Left kidney (tissue), 2 donors: ENCODE measurements around the gene GM2A. TPM values are rescaled to one million over a fixed set of nuclear protein-coding genes. Genes with fewer than 3 reads are reported as not detected.
"Not testable (repeated sequence)": the region's sequence is repeated elsewhere in the genome, so short reads cannot be mapped to it uniquely, and the experiment has no call there.

ENCODE experiments used
- DNase-seq: peaks from one replicate; pipeline ENCODE4 v3.0.0-alpha.2; 2013
- polyA plus RNA-seq: library from polyadenylated mRNA; unstranded; fragments of 120-200 nt; gene quantifications from one replicate; pipeline ENCODE4 v1.2.1, GENCODE V29; 2013; ENCODE audit not compliant: insufficient read length

GM2A gene
- polyA plus RNA-seq, 1 donor = 28.2 TPM

DNA sequence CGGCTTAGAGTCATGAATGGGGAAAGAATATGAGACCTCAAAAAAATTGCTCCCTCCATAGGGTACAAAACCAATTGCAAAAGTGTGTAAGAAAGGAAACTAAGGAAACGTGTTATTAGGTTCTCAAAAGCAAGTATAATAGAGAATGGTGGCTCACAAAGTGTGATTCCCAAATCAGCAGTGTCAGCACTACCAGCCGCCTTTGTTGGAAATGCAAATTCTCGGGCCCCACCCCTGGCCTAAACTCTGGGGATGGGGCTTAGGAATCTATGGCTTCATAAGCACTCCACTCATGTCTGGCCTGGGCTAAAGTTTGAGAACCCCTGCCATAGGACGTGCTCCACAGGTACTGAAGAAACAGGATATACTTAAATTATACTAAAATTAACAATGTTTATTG lies 27.5 kb upstream of the GM2A start:
- DNase-seq = no peak

DNA sequence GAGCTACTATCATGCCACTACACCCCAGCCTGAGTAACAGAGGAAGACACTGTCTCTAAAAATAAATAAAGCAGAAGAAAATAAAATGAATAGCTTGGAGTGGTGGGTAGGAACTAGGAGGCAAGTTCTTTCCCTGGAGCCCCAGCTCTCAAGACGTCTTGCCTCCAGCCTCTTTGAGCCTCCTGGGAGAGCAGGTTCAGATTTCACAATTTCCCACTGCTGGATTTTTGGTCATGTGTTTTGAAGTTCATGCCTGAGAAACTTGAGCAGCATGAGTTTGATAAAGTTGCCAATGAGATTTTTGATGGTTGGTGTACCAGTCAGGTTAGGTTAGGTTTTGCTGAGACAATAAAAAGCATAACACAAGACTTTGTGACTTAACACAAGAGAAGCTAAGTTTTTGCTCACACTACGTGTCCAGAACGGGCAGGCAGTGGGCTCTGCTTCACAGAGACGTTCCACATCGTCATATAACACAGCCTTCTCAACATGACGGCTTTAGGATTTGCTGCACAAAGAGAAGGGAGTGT lies 25.0 kb upstream of the GM2A start:
- DNase-seq = no peak

DNA sequence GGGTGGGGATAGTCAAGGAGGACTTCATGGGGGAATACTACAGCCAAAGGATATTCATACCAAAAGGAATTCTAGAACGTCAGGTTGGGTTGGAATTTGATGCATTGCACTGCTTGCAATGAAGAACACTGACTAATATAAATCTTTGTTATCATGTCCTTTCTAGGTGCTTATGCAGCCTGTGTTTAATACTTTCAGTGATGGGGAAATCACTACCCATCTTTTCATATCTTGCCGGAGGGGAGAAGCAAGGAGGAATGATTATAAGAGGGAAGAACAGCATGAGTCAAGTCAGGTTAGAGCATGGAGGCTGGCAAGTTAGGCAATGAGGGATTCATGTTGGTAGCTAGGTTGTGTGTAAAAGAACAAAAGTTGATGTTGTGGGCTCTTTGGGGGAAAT lies 24.0 kb upstream of the GM2A start:
- no peak for DNase-seq

DNA sequence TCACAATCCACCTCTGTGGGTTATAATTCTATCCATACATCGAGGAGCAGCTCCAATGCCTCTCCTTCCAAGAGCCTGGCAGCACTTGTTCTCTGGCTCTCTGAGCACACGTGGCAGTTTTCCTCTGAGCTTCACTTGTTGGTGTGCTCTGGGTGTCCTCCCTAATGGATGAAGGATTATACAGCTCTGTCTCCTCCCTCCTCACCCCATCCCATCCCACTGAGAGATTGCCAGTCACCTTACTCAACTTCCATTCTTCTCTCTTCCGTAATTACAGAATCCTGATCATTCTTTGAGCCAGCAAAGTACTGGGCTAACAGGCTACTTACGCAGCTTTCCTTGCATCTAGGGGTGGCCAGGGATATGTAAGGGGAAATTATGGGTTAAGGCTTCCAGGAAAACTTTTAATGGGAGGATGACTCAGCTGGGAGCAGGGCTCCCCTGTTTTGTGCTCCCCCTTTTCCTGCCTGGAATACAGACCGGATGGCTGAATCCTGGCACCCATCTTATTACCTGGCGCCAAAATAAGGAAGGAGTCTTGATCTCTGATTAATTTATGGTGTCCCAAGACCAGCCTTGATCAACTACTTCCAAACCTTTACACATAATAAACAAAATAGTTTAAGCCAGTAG lies 22.8 kb upstream of the GM2A start:
- no peak for DNase-seq

DNA sequence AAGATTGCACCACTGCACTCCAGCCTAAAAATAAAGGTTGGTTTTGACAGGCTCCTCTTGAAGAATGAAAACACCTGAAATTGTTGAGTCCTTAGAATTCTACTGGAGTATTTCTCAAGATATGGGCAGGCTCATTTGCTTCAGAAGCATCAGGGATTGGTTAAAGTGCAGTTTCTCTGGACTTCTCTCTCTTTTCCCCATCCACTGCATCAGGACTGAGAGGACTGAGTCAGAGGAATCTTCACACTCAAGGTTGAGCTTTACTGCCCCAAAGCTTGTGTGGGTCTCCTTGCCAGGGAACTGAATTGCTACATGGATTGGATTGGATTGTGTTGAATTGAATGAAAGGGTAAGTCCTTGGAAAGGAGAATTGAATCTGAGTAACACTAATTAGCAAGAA lies 21.6 kb upstream of the GM2A start:
- no peak for DNase-seq

DNA sequence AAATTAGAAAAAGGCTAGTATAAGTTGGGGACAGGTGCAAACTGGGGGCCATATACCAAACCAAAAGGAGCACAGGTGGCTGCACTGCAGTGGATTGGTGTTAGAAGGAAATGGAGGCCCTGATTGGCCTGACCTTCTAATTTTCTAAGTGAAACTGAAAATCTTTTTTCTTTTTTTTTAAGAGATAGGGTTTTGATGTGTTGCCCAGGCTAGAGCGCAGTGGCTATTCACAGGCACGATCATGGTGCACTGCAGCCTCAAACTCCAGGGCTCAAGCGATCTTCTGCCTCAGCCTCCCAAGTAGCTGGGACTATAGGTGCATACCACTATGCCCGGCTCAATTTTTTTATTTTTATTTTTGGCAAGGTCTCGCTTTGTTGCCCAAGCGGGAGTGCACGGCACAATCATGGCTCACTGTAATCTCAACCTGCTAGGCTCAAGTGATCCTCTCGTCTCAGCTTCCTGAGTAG lies 19.3 kb upstream of the GM2A start:
- DNase-seq = no peak

DNA sequence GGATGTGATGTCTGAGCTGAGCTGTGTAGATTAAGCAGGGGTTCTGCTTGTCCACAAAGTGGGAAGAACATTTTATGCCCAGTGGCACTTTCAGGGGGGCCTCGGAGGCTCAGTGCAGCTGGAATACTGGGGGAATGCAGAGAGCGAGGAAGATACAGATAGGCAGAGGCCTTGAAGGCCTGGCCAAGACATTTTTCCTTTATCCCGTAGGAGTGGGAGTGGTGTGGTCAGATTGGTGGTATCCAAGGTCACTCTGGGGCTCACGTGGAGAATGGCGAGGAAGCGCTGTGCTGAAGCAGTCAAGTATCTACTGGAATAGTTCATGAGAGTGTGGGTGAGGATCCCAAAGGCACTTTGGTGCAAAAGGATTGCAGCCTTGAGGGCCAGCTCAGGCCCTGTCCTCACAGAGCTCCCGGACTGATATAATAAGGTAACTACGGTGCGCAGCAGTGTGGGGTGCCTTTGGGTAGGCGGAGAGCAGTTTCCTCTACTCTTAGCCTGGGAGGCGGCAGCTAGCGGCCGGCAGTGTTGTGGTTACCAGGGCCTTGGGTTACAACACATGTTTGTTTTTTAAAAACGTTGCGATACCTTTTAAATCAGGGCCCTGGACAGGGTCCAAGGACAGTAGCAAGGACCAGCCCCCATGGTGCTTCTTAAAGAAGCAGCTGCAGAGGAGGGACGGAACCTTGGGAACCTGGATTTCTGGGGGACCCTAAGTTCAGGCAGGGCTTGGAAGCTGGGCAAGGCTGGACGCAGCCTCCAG lies 18.3 kb upstream of the GM2A start:
- peak; percentile 36 for DNase-seq

DNA sequence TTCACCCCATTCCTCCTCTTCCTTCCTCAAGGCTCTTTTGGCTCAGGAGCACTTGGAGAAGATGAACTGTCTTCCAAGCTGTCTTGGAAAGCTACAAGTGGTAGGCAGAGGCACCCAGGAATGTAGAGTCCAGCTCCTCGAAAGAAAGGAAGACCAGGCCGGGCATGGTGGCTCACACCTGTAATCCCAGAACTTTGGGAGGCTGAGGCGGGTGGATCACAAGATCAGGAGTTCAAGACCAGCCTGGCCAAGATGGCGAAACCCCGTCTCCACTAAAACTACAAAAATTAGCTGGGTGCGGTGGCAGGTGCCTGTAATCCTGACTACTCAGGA lies 17.8 kb upstream of the GM2A start:
- not testable (repeated sequence) for DNase-seq

DNA sequence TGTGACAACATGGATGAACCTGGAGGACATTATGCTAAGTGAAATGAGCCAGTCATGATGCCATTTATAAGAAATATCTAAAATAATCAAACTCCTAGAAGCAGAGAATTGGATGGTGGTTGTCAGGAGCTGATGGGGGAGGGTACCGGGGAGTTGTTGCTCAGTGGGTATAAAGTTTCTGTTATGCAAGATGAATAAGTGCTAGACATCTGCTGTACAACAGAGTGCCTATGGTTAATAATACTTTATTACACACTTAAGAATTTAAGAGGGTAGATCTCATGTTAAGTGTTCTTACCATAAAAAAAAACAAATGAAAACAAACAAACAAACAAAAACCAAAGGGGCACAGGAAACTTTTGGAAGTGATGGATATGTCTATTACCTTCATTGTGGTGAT lies 16.1 kb upstream of the GM2A start:
- no peak for DNase-seq

DNA sequence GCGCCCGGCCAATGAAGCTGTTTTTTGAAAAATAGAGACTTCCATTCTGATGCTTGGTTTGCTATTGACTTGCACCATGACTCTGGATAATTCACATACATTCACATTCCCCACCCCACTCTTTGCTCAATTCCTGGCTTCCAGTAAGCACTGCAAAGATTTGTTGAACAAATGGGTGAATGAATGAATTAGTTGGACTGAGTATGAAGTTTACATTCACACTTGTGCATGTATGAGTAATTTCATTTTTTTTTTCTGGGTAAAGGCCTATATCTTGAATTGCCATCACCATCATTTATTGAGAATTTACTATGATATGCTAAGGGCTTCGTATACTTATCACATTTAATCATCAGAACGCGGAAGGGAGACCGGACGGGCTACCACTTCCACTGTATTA lies 15.3 kb upstream of the GM2A start:
- DNase-seq = no peak

DNA sequence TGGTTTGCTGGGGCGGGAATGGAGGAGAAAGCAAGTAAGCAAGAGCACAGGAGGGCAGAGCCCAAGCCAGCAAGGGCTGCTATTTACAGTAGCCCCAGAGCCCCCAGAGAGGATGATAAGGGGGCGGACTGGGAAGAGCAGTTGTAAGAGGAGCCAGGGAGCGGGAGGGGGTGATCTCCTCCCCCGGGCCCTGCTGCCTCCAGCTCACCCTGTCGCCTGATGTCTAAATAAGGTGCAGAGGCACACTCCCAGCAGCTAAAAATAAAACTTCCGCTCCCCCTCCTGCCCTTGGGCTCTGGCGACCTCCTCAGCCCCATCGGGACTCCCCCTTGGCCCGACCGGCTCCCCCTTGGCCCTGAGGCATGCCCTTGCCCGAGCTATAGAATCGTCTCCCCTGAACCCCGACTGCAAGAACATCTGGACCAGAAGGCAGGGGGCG lies 14.7 kb upstream of the GM2A start:
- DNase-seq = no peak

DNA sequence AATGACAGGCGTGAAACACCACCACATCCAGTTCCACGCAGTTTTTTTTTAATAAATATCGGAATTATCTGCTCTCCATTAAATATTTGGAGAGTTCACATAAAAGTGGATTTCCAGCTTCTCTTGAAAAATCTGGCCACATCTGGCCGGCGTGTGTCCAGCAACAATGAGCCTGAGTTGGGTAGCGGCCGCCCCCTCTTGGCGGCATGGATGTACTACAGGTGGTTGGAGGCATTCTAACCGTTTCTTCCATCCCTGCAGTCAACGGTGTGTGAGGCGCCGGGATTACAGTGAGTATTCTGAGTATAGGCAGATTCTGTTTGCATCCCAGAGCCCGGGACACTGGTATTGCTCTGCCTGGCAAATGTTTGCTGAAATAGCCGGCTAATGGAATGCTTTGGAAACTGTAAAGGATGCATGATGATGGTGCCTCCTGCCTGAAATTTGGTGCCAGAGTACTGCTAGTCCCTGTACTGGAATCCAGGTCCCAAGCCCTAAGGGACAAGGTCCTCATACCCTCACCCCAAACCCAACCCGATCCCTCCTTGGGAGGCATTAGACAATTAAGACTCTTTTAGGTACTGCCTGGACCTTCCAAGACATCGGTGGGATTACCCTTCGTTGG lies 13.6 kb upstream of the GM2A start:
- DNase-seq = peak; percentile 46

DNA sequence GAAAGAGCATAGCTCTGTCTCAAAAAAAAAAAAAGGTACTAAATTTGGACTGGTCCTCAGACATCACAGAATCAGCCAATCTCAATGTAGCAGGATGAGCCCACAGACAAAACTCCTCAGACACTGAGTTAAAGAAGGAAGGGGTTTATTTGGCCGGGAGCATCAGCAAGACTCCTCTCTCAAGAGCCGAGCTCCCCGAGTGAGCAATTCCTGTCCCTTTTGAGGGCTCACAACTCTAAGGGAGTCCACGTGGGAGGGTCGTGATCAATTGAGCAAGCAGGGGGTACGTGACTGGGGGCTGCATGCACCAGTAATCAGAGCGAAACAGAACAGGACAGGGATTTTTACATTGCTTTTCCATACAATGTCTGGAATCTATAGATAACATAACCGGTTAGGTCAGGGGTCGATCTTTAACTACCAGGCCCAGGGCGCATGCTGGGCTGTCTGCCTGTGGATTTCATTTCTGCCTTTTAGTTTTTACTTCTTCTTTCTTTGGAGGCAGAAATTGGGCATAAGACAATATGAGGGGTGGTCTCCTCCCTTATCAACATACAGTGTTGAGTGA lies 12.6 kb upstream of the GM2A start:
- not testable (repeated sequence) for DNase-seq

DNA sequence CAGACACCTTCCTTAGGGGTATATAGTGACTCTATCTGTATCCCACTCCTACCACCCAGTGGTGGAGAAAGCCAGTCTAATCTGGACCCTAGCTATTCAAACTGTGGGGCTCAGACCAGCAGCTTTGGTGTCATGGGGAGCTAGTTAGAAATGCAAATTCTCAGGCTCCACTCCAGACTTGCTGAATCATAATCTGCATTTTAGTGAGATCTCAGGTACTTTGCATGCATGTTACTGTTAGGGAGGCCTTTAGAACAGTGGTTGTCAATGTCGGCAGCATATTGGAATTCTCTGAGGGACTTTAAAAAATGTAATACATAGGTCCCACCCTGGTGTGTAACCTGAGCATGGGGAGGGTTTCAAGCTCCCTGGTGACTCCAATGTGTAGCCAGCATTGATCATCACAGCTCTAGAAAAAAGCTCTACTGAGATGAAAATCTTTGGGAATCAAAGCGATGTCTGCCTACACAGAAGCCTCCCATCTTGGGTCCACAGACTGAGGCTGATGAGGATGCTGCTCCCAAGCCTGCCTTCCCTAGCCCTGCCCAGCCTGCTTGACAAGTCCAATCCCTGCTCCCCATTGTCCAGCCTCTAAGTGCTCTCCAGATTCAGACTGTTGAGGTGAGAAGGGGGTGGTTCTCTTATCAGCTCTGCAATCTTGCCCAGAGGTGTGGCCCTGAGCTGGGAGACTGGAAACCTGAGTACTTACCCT lies 11.9 kb upstream of the GM2A start:
- DNase-seq = no peak

DNA sequence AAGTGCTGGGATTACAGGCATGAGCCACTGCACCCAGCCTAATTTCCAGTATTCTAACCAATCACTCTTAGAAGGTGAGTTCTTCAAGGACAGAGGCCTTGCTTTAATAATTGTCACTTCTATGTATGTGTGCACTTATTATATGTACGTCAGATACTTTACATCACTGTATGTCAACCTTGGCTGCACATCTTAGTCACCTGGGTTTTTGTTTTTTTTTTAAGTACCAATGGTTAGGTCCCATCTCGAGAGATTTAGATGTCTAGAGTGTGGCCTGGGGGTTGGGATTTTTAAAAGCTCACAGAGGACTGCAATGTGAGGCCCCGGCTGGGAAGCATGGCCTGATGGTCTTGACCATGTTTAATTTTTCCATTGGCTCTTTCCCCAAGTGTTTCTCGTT lies 9.9 kb upstream of the GM2A start:
- no peak for DNase-seq

DNA sequence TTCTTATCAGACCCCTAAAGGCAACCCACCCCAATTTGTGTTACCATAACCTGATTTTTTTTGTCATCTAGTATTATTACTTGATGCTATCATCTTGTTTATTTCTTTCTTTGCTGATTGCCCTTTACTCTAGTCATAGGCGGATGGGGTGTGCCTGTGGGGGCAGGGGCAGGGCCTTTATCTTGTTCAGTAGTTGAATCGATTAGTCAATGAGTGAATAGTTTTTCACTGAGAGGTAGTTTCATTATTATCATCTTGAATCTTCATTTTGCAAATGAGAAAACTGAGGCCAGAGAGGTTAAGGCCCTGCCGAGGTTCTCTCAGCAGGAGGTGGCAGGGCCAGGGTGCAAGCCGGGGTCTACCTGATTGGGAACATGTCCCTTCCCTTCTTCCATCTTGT lies 9.4 kb upstream of the GM2A start:
- DNase-seq = no peak

DNA sequence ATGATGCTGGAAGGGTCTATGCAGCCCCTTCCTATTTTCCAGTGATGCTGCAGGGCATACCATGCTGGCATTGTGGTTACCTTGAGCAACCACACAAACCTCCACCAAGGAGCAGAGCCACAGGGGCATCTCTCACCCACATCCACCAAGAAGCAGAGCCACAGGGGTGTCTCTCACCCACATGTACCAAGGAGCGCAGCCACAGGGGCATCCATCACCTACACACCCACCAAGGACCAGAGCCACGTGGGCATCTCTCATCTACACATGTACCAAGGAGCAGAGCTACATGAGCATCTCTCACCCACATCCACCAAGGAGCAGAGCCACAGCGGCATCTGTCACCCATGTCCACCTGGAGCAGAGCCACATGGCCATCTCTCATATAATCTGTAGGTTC lies 8.8 kb upstream of the GM2A start:
- no peak for DNase-seq

DNA sequence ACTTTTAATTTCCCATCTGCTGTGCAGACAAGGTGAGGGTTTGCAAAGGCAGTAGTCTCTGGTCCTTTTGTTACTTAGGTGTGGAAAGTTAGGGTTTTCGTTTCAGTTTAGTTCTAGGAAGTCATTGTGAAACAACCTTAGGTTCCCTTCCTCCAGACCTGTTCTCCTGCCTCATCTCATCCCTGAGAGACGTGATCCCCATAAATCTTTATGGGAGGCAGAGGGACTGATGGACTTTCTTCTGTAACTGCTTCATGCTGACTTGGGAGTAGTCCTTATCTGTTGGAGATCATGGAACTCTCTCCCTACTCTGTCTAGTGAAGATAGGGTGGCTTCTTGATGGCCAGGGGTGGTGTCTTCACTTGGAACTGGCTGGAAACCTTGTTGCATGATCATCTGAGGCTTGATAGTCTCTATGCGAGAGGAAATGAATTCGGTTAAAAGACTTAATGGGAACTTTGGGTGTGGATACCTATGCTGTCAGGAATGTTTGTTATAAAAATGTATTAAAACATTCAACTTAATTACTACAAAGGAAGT lies 7.2 kb upstream of the GM2A start:
- no peak for DNase-seq

DNA sequence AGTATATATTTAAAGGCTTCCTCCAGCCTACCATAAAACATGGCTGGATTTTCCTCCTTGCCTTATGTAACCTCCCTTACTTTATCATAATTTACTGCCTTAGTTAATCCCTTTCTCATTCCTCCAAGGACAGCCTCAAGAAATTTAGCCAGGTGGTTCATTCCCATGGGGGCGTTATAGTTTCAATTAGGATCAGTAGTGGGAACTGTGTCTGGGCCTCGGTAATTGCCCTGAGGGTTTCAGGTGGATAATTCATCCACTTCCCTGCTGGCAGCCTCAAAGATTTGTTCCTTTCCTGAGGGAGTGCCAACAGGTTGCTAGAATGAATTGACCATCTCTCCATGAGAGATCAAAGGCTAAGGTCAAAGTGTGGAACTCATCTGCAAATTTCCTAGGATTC lies 4.3 kb upstream of the GM2A start:
- DNase-seq = no peak

DNA sequence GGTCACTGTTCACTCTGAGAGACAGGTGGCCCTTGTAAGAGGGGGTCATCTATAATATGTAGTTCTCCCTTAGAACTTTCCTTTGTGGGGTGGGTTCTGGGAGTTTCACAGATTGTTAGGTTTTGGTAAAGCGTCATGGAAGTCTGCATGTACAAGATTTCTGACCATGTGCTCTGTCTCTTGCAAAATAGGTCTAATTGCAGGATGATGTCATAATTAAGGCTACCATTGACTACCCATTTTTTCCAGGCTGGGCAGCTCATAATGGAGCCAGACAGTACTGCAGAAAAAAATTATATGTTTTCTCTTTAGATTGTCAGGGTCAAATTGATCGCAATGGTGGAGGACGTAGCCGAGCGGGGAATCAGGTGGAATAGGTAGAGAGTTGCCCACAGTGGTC lies 3.7 kb upstream of the GM2A start:
- no peak for DNase-seq

DNA sequence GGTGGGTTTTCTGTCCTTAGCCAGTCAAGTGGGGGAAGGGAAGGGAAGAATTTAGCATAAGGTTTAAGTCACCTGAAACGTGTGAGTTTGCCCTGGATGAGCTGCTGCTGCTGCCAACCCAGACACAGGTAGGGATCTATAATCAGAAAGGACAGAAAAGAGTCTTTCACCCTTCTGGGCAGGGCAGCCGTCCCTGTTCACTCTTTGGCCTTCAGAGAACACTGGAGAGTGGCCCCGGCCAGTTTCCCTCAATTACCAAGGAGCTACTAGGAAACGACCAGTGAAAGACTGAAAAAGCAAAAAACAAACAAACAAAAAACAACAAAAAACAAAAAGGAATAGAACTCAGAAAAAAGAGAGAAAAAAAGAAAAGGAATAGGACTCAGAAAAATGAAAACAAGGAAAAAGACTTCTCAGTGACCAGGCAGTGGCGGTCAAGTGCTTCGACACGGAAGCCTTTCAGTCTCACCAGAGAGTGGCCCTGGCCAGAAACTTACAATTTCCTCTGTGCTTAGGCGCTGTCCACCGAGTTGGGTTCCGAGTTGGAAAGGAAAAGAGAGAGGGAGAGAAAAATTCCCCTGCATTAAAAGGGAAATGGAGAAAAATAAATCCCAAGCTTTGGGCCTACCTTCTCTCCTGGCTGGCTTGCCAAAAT lies 2.5 kb upstream of the GM2A start:
- no peak for DNase-seq
